ENCODE results near the gene AOC3.
"Not testable (repeated sequence)": the region's sequence is repeated elsewhere in the genome, so short reads cannot be mapped to it uniquely, and the experiment has no call there.

Gene AOC3

GRCh38 chr17:42895185-42895555 lies 44.2 kb downstream of the AOC3 start:
- no peak for DNase-seq

- no peak for DNase-seq
These were observed 47.3 kb downstream of the AOC3 start for GRCh38 chr17:42898147-42898811.

GRCh38 chr17:42899981-42900380 lies 49.0 kb downstream of the AOC3 start:
- not testable (repeated sequence) for DNase-seq

GRCh38 chr17:42900460-42901331 lies 49.7 kb downstream of the AOC3 start, which contains the start of gene G6PC1:
TSS of gene G6PC1 (plus strand) at chr17:42900799. CDS start at chr17:42900877, 78 bp downstream.
- no peak for DNase-seq

GRCh38 chr17:42901535-42902229 lies 50.7 kb downstream of the AOC3 start:
- no peak for DNase-seq

- no peak for DNase-seq
These were observed 53.1 kb downstream of the AOC3 start for GRCh38 chr17:42904110-42904469.

- no peak for DNase-seq
These were observed 55.9 kb downstream of the AOC3 start for GRCh38 chr17:42906772-42907446.
